GM12878 (cell line): ENCODE results near the gene BCAS4. TPM values are rescaled to one million over a fixed set of nuclear protein-coding genes. Genes with fewer than 3 reads are reported as not detected.

Experiments
- ATAC-seq: fragments of 200-7000 bp; cut with Tn5 transposase; 3 replicates; pipeline ENCODE4 v1.9.1; 2020; ENCODE audit warnings: mild to moderate bottlenecking, moderate library complexity
- BruUV-seq: library from RNA; stranded (reverse); fragments of 400-500 nt; replicated peaks from 2 replicates; lab custom pipeline; 2021; lab: Mats Ljungman, UMichigan
- CTCF ChIA-PET: fragments of 300-600 bp; sonication (Branson Sonifier 250); formaldehyde crosslinking; extraction: SDS; loops from one replicate; lab custom pipeline; 2021; ENCODE audit warnings: inconsistent platforms; lab: Yijun Ruan, JAX
- POLR2A ChIA-PET: fragments of 350-600 bp; formaldehyde crosslinking; extraction: SDS; loops from one replicate; lab custom pipeline; 2021; ENCODE audit warnings: inconsistent platforms; lab: Charles Lee
- RAD21 ChIA-PET: fragments of 300-600 bp; sonication (Branson Sonifier 250); formaldehyde crosslinking; loops from one replicate; lab custom pipeline; 2023; ENCODE audit warnings: antibody characterized with exemption; ENCODE audit not compliant: unreplicated experiment; lab: Charles Lee
- SMC1A ChIA-PET: fragments of 300-600 bp; sonication (Branson Sonifier 250); formaldehyde crosslinking; loops from one replicate; lab custom pipeline; 2023; ENCODE audit not compliant: unreplicated experiment, uncharacterized antibody; lab: Charles Lee
- DNase-seq: peaks from one replicate; pipeline ENCODE4 v3.0.0-alpha.2; 2011; ENCODE audit warnings: low read depth, low spot score
- FAIRE-seq: peaks from 3 replicates; lab custom pipeline; 2011; peaks lifted over from hg19 to GRCh38; lab: Jason Lieb, UNC
- H2AFZ ChIP-seq: 2 replicates; pipeline ENCODE4 v1.6.0; 2011; ENCODE audit warnings: low read depth, low read length, control low read depth; ENCODE audit not compliant: control insufficient read depth
- H3K27ac ChIP-seq: 2 replicates; pipeline ENCODE4 v1.5.1; 2011; ENCODE audit warnings: control low read depth; ENCODE audit not compliant: control insufficient read depth, insufficient read depth
- H3K27me3 ChIP-seq, 2 experiments: replicated peaks in 1 of 2; 2 replicates each; pipeline versions ENCODE4 v1.6.0 to v1.6.1; 2011; ENCODE audit warnings: low read length in 1 of 2; ENCODE audit not compliant: control insufficient read depth in 2 of 2, insufficient read depth in 2 of 2
- H3K36me3 ChIP-seq, 2 experiments: 2 replicates each; pipeline ENCODE4 v1.5.1; 2011; ENCODE audit warnings: low read length in 1 of 2; ENCODE audit not compliant: control insufficient read depth in 2 of 2, insufficient read depth in 2 of 2
- H3K4me1 ChIP-seq: 2 replicates; pipeline ENCODE4 v1.6.1; 2011; ENCODE audit warnings: mild to moderate bottlenecking, low read length, moderate library complexity, mixed read lengths; ENCODE audit not compliant: control insufficient read depth, insufficient read depth
- H3K4me2 ChIP-seq: 2 replicates; pipeline ENCODE4 v1.6.0; 2011; ENCODE audit warnings: control low read depth; ENCODE audit not compliant: control insufficient read depth, insufficient read depth
- H3K4me3 ChIP-seq: fragments of 200-600 bp; sonication (generic); 2 replicates; pipeline ENCODE4 v1.5.1; 2016
- H3K79me2 ChIP-seq: 2 replicates; pipeline ENCODE4 v1.6.0; 2011; ENCODE audit warnings: low read length; ENCODE audit not compliant: control insufficient read depth, insufficient read depth
- H3K9ac ChIP-seq: 2 replicates; pipeline ENCODE4 v1.8.0; 2011; ENCODE audit warnings: low read length, control low read depth, mixed read lengths; ENCODE audit not compliant: control insufficient read depth, insufficient read depth
- H3K9me3 ChIP-seq: replicated peaks from 3 replicates; pipeline ENCODE4 v1.5.1; 2011; ENCODE audit warnings: mild to moderate bottlenecking, low read length; ENCODE audit not compliant: control insufficient read depth, insufficient read depth
- H4K20me1 ChIP-seq: 2 replicates; pipeline ENCODE4 v1.6.0; 2011; ENCODE audit not compliant: control insufficient read depth, insufficient read depth
- ATF2 ChIP-seq: IDR thresholded peaks from 2 replicates; pipeline ENCODE4 v1.6.1; 2012; ENCODE audit warnings: low read length, inconsistent platforms
- CEBPB ChIP-seq, 2 experiments: fragments of 150-350 bp in 1 of 2; IDR thresholded peaks; 2 replicates each; pipeline ENCODE4 v1.6.1; 2012 to 2014; ENCODE audit warnings: low read depth in 2 of 2, low read length in 2 of 2, borderline replicate concordance in 1 of 2, inconsistent platforms in 1 of 2
- CUX1 ChIP-seq: IDR thresholded peaks from 2 replicates; pipeline ENCODE4 v1.6.1; 2012; ENCODE audit warnings: improper control_type of control experiment, low read depth, low read length; ENCODE audit not compliant: insufficient replicate concordance
- EGR1 ChIP-seq, 2 experiments: IDR thresholded peaks; 1 replicate in 1 of 2; 2 replicates in 1 of 2; pipeline ENCODE4 v1.6.1; 2011 to 2012; ENCODE audit warnings: low read depth in 2 of 2, low read length in 2 of 2, borderline replicate concordance in 1 of 2, mild to moderate bottlenecking in 1 of 2, moderate library complexity in 1 of 2
- MAX ChIP-seq: IDR thresholded peaks from 2 replicates; pipeline ENCODE4 v1.6.1; 2012; ENCODE audit warnings: low read depth, low read length, improper control_type of control experiment
- POLR2A ChIP-seq: IDR thresholded peaks from 2 replicates; pipeline ENCODE4 v1.6.1; 2011; ENCODE audit warnings: low read depth, mild to moderate bottlenecking, low read length
- STAT3 ChIP-seq: IDR thresholded peaks from 2 replicates; pipeline ENCODE4 v1.6.1; 2011; ENCODE audit warnings: low read depth, low read length, improper control_type of control experiment
- USF1 ChIP-seq: IDR thresholded peaks from 2 replicates; pipeline ENCODE4 v1.6.1; 2011; ENCODE audit warnings: borderline replicate concordance, low read depth, mild to moderate bottlenecking, moderate library complexity, mixed read lengths, low read length; ENCODE audit not compliant: insufficient read depth; ENCODE audit errors: extremely low read length
- YY1 ChIP-seq: IDR thresholded peaks from 2 replicates; pipeline ENCODE4 v1.6.1; 2011; ENCODE audit warnings: low read depth, mild to moderate bottlenecking, low read length
- WGBS: methylation state at CpG from one replicate; pipeline ENCODE4 v1.1.6; 2016; ENCODE audit warnings: low lambda C conversion rate; ENCODE audit not compliant: insufficient replicate concordance, insufficient coverage; ENCODE audit errors: missing lambda C conversion rate; 5-methylcytosine and 5-hydroxymethylcytosine counted together
- in situ Hi-C: fragments of 300-500 bp; cut with MboI; formaldehyde crosslinking; loops from 9 replicates; pipeline ENCODE4 v1.14.3; 2018; ENCODE audit warnings: mixed read lengths
- intact Hi-C: fragments of 100-400 bp; cut with micrococcal nuclease; formaldehyde crosslinking; loops from one replicate; pipeline ENCODE4 v1.14.2; 2022; ENCODE audit not compliant: unreplicated experiment
- polyA plus RNA-seq, 11 experiments: library from polyadenylated mRNA; depleted of rRNA in 4 of 11; unstranded in 6 of 11; stranded (reverse) in 5 of 11; fragments of >200 nt; fragmentation: Nextera tagmentation in 4 of 11; fragmentation: Illumina TruSeq in 1 of 11; extraction: Ambion mirVana in 4 of 11; extraction: Trizol in 1 of 11; gene quantifications; 1 replicate in 1 of 11; 2 replicates in 10 of 11; pipeline versions ENCODE4 v1.2.1 to v1.2.3, GENCODE V29; 2011 to 2016; ENCODE audit warnings: inconsistent platforms in 2 of 11, missing spikeins in 2 of 11, low read depth in 1 of 11
- total RNA-seq, 4 experiments: library from RNA; depleted of rRNA in 3 of 4; stranded (reverse); fragments of >200 nt in 3 of 4; fragmentation: Illumina TruSeq in 1 of 4; extraction: Trizol in 1 of 4; gene quantifications; 2 replicates each; pipeline versions ENCODE4 v1.2.1 to v1.2.3, GENCODE V29; 2013 to 2021

The BCAS4 gene
- total and polyA plus RNA-seq, 10 of the 15 experiments (the other 5 are each of a cell fraction or from before 2014, with no cell fraction given): 14.8 to 214 (median 65.3) TPM

- TF ChIP-seq CUX1: peak; percentile 32
Measured at GRCh38 chr20:50821257-50821921, 26.5 kb downstream of the BCAS4 start (continued).

GRCh38 chr20:50821994-50822393, 27.1 kb downstream of the BCAS4 start:
- BruUV-seq: no TSS peak
- Histone ChIP-seq H4K20me1 (no peaks in the 10 kb centered on the region), H3K4me2 (peak overlapping the region; percentile 71), H3K9ac (peak overlapping the region; percentile 72), H3K27me3 (no peaks in the 10 kb centered on the region), H3K36me3 (peaks cover 9 to 22% of the 10 kb centered on the region in 2 experiments), H3K4me3 (no peak overlapping the region), H3K79me2 (peaks cover 46% of the 10 kb centered on the region), H3K9me3 (no peaks in the 10 kb centered on the region), H3K27ac (peak overlapping the region; percentile 92), H3K4me1 (peaks cover 57% of the 10 kb centered on the region), H2AFZ (peak overlapping the region; percentile 68)
- FAIRE-seq: no peak
- RAD21 ChIA-PET: interaction anchor here (0.9 to 3.9 kb wide), 14 partner anchors 9 to 109 kb away, joined by 3 to 33 read pairs (median 5); partner anchors contain the start of genes ADNP and BCAS4
- ATAC-seq: peak; percentile 20
- SMC1A ChIA-PET: interaction anchor here (0.7 to 2.8 kb wide), 15 partner anchors 9 to 165 kb away, joined by 3 to 16 read pairs (median 4); partner anchors contain the start of genes ADNP and BCAS4
- POLR2A ChIA-PET: interaction anchor here (0.9 to 1.8 kb wide), 10 partner anchors 9 to 107 kb away, joined by 3 to 8 read pairs (median 4); no protein-coding TSS in a partner anchor
- 0% methylated on average over 7 of the region's 7 CpGs for WGBS
- DNase-seq: no peak
- CTCF ChIA-PET: interaction anchor here (0.5 to 4.7 kb wide), 14 partner anchors 18 to 1642 kb away, joined by 3 to 47 read pairs (median 4); partner anchors contain the start of genes ADNP and BCAS4
- intact Hi-C loops (no loop called here), in situ Hi-C loops (loop anchor here (25.0 kb wide), 1 partner anchor 1365 kb away; the partner anchor contains the start of gene ZFP64)
- no peak for TF ChIP-seq STAT3
- no peak for TF ChIP-seq ATF2
- 0 out of 2 replicates have a peak, but pooled peaks have one; percentile 12 for TF ChIP-seq YY1
- peak; percentile 51; the same call in 1 of the 2 replicates for TF ChIP-seq POLR2A
- 0 out of 3 replicates have a peak, but pooled peaks of 1 of the 2 experiments have one; percentile 23 for TF ChIP-seq EGR1 (IDR thresholded peaks at IDR 0.05; ENCODE audit: borderline replicate concordance in 1 of 2, low read depth in 2 of 2, low read length in 2 of 2)
- TF ChIP-seq USF1: peak; percentile 44
- TF ChIP-seq MAX: peak; percentile 51; the same call in 1 of the 2 replicates
- TF ChIP-seq CEBPB (IDR thresholded peaks at IDR 0.05; ENCODE audit: borderline replicate concordance in 1 of 2, low read depth in 2 of 2, low read length in 2 of 2): no peak
